Measurements from ENCODE around the gene GSDME.

- no peak for TF ChIP-seq CTCF (IDR thresholded peaks at IDR 0.05; ENCODE audit: insufficient read depth, low read depth, low read length)
- TF ChIP-seq EZH2 (IDR thresholded peaks at IDR 0.05; ENCODE audit: insufficient read depth, low read length): no peak
These were observed 99.3 kb downstream of the GSDME start for GRCh38 chr7:24657980-24658379.

All from astrocyte (in vitro differentiated cells and primary cell).